GM12864 (cell line): ENCODE measurements around the gene LUZP1.
"Not testable (repeated sequence)": the region's sequence is repeated elsewhere in the genome, so short reads cannot be mapped to it uniquely, and the experiment has no call there.

Experiments used
- DNase-seq: peaks from one replicate; pipeline ENCODE4 v3.0.0-alpha.2; 2011; ENCODE audit warnings: low read depth
- H3K4me3 ChIP-seq: 2 replicates; pipeline ENCODE4 v1.5.1; 2011; ENCODE audit warnings: mild to moderate bottlenecking, low read depth, low read length, control low read depth
- CTCF ChIP-seq: IDR thresholded peaks from 2 replicates; pipeline ENCODE4 v1.5.1; 2011; ENCODE audit warnings: low read depth, mild to moderate bottlenecking, moderate library complexity, low read length, control low read depth, inconsistent platforms; ENCODE audit errors: missing control alignments

Gene LUZP1

GRCh38 chr1:23200883-23201282 is 32.2 kb upstream of the LUZP1 start:
- no peak for DNase-seq
- TF ChIP-seq CTCF, result no peak
- H3K4me3 ChIP-seq, result no peak overlapping the region

DNA sequence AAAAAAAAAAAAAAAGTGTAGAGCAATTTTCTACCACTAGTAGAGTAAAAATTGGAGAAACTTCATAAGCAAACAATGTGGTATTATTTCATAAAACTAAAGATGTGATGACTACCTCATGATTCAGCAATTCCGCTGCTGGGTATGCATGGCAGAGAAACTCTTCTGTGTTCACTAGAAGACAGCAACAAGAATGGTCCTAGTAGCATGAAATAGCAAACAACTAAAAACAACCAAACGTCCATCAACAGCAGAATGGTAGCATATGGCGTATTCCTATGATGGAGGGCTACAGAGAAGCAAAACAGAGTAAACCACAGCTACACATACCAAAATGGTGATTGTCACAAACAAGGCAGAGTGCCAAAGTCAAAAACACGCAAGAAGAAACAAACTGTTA is 29.7 kb upstream of the LUZP1 start:
- TF ChIP-seq CTCF, result no peak
- DNase-seq, result no peak
- no peak overlapping the region for H3K4me3 ChIP-seq

GRCh38 chr1:23196627-23197328 is 28.1 kb upstream of the LUZP1 start:
- no peak for TF ChIP-seq CTCF
- no peak for DNase-seq
- no peak overlapping the region for H3K4me3 ChIP-seq

DNA sequence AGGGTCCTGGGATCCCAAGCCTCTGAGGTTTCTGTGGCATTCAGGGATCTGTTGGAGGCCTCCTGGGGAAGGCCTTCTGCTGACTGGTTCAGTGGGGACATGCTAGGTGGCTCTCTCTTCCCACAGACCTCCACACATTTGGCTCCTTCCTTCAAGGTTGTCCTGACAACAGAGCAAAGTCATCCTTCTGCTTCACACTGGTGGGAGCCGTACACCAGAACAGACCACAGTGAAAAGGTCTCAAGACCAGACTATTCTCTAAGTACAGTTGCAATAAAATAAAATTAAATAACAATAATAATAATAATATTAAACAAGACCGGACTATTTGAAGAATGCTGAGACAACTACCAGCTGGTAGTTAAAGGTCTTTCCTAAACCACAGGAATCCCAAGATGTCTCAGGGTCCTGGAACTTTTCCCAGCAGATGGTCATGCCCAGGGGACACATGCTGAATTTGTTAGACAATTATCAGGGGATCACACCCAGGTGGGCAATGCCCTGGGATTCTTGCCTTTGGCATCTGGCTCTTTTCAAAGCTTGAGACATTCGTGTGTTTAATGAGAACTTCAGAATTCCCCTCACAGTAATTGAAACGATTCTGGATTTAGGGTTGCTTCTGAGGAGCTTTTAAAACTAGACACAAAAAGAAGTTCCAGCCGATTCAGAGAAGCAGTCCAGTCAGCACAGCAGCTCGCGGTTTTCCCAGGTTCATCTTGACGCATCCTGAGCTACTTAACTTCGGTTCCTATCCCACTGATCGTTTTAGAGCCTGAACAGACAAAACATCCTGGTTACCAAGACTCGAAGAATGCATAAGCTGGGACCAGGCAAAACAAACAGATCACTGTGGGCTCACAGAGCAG is 25.7 kb upstream of the LUZP1 start:
- H3K4me3 ChIP-seq, result no peak overlapping the region
- TF ChIP-seq CTCF, result no peak
- no peak for DNase-seq

DNA sequence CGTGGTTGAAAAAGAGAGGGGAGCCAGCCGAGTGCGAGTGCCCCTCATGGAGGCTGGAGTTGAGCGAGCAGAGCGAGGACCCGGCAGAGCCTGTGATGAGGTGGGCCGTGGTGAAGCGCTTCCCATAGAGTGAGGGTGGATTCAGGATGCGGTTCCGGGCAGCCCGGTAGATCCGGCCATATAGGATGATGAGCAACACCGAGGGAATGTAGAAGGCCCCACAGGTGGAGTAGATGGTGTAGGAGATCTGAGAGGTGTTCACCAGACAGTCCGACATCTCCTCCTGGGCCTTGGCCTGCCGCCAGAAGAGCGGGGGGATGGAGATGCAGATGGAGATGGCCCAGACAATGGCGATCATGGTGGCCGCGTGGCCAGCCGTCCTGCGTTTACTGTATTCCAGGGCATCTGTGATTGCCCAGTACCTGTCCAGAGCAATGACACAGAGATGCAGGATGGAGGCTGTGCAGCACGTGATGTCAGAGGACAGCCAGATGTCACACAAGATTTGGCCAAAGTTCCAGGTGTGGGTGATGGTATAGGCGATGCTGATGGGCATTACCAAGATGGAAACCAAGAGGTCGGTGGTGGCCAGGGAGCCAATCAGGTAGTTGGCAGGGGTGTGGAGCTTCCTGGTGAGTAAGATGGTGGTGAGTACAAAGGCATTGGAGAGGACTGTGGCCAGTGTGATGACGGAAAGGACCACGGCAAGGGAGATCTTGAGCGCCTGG is 24.9 kb upstream of the LUZP1 start:
- no peak for DNase-seq
- TF ChIP-seq CTCF, result no peak
- no peak overlapping the region for H3K4me3 ChIP-seq

DNA sequence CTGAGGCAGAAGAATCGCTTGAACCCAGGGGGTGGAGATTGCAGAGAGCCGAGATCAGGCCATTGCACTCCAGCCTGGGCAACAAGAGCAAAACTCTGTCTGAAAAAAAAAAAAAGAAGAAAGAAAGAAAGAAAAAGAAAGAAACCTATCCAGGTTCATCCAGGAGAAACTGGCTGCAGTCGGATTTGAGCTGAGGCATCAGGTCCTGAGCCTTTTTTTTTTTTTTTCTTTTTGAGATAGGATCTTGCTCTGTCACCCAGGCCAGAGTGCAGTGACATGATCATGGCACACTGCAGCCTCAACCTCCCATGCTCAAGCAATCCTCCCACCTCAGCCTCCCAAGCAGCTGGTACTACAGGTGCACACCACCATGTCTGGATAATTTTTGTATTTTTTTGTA is 22.5 kb upstream of the LUZP1 start:
- DNase-seq, result no peak
- TF ChIP-seq CTCF, result no peak
- no peak overlapping the region for H3K4me3 ChIP-seq

- DNase-seq, H3K4me3 ChIP-seq: not testable (repeated sequence)
These were observed 20.3 kb upstream of the LUZP1 start for GRCh38 chr1:23188936-23189452.
